ENCODE results near the gene KCNQ1.

- TF ChIP-seq EZH2 (IDR thresholded peaks at IDR 0.05; ENCODE audit: insufficient read depth, poor library complexity, severe bottlenecking) (no peak), EZH2phosphoT487 (IDR thresholded peaks at IDR 0.05; ENCODE audit: insufficient read depth, low read depth) (no peak)
Observed at GRCh38 chr11:2406451-2406850, 38.4 kb upstream of the KCNQ1 start.
